ENCODE data around the gene LPCAT3.

DNA sequence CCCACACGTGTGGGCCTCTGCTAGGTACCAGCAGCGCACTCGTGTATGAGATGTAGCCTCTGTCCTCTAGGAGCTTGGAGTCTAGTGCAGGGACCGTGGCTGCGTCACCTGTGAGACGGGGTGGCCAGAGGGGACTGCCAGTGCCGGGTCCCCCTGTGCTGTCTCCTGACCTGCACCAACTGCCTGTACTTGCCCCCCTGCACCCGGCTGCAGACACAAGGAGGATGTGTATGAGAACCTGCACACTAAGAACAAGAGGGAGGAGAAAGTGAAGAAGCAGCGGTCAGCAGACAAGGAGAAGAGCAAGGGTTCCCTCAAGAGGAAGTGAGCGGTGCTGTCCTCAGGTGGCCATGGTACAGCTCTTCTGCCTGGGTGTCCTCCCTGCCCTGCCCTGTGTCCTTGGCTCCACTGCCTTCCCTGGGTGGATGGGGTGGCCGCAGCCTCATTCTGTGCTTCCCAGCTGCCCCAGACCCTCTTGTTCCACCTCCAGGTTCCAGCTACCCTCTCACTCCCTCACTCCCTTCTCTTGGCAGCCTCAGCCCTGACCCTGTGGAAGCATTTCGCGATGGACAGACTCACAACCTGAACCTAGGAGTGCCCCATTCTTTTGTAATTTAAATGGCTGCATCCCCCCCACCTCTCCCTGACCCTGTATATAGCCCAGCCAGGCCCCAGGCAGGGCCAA is 57.5 kb downstream of the LPCAT3 start:
- no peak for TF ChIP-seq POLR2AphosphoS5 (IDR thresholded peaks at IDR 0.05; ENCODE audit: low read depth, low read length)
- TF ChIP-seq, protein P1, sequence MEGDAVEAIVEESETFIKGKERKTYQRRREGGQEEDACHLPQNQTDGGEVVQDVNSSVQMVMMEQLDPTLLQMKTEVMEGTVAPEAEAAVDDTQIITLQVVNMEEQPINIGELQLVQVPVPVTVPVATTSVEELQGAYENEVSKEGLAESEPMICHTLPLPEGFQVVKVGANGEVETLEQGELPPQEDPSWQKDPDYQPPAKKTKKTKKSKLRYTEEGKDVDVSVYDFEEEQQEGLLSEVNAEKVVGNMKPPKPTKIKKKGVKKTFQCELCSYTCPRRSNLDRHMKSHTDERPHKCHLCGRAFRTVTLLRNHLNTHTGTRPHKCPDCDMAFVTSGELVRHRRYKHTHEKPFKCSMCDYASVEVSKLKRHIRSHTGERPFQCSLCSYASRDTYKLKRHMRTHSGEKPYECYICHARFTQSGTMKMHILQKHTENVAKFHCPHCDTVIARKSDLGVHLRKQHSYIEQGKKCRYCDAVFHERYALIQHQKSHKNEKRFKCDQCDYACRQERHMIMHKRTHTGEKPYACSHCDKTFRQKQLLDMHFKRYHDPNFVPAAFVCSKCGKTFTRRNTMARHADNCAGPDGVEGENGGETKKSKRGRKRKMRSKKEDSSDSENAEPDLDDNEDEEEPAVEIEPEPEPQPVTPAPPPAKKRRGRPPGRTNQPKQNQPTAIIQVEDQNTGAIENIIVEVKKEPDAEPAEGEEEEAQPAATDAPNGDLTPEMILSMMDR (IDR thresholded peaks at IDR 0.05) = no peak
- TF ChIP-seq, protein P2, sequence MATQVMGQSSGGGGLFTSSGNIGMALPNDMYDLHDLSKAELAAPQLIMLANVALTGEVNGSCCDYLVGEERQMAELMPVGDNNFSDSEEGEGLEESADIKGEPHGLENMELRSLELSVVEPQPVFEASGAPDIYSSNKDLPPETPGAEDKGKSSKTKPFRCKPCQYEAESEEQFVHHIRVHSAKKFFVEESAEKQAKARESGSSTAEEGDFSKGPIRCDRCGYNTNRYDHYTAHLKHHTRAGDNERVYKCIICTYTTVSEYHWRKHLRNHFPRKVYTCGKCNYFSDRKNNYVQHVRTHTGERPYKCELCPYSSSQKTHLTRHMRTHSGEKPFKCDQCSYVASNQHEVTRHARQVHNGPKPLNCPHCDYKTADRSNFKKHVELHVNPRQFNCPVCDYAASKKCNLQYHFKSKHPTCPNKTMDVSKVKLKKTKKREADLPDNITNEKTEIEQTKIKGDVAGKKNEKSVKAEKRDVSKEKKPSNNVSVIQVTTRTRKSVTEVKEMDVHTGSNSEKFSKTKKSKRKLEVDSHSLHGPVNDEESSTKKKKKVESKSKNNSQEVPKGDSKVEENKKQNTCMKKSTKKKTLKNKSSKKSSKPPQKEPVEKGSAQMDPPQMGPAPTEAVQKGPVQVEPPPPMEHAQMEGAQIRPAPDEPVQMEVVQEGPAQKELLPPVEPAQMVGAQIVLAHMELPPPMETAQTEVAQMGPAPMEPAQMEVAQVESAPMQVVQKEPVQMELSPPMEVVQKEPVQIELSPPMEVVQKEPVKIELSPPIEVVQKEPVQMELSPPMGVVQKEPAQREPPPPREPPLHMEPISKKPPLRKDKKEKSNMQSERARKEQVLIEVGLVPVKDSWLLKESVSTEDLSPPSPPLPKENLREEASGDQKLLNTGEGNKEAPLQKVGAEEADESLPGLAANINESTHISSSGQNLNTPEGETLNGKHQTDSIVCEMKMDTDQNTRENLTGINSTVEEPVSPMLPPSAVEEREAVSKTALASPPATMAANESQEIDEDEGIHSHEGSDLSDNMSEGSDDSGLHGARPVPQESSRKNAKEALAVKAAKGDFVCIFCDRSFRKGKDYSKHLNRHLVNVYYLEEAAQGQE (IDR thresholded peaks at IDR 0.05; ENCODE audit: insufficient read depth in 1 of 2, low read depth in 2 of 2, low read length in 1 of 2) = no peak

Data from Panc1 (cell line).